ENCODE data around the gene LKAAEAR1.

Gene LKAAEAR1

DNA sequence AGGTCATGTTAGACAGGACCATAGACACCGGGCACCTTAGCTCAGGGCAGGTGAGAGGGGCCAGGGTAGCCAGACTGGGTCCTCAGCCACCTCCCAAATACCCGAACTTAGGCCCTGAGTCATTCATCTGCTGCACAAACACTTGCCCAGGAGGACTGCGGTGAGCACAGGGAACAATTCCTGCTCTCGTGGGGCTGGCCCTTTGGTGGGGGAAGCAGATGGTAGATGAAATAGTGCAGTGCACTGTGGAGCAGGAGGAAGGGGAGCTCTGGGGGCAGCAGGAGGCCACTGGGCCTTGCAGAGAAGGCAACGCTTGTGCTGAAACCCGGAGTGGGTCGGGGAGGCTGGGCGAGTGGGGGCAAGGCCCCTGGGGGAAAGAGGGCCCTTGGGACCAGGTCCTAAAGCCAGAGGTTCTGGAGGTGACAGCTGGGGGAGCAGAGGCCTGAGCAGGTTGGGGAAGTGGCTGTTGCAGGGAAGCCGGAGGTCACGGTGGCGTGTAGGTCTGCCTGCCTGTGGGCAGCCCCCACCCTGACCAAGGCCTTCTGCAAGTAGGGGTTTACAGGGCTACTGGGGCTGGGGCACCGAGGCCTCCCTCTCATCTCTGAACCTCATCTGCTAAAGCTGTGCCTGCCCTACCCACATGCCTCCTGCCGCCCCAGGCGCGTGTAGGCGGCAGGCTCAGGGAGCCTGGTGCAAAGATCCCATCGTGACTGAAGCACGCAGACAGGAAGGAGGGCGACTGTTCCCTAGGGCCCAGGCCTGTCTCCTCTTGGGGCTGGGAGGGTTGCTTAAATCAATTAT, 27.8 kb upstream of the LKAAEAR1 start:
- in situ Hi-C loops (cut with MboI; ENCODE audit: low sequenced_read_pairs) = no loop called here

DNA sequence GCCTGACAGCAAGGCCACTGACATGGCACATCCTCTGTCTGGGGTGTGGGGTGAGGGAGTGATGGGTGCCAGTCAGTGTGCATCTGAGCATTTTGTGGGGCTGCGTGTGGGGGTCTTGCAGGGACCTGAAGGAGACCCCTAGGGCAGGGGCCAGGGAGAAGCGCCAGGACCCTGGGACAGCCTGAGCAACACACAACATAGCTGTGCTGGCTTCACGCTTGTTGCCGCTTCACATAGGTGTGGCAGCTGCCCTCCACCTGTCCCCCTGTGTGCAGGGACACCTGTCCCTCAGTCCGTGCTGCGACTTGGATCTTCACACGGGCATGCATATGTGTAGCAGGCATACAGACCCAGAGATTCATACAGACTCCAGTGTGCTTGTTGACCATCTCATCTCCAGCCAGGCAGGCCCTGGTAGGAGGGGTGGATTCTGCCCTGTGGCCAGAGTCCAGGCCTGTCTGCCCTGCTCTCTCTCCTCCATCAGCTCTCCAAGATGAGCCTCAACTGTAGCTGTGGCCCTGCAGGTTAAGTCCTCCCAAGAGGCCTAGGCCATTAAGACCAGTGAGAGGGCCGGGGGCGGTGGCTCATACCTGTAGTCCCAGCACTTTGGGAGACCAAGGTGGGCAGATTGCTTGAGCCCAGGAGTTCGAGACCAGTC, 26.3 kb upstream of the LKAAEAR1 start:
- in situ Hi-C loops (cut with MboI; ENCODE audit: low sequenced_read_pairs) = no loop called here

- in situ Hi-C loops (cut with MboI; ENCODE audit: low sequenced_read_pairs) = no loop called here
Observed at GRCh38 chr20:64109831-64110391, 25.7 kb upstream of the LKAAEAR1 start.

- in situ Hi-C loops (cut with MboI; ENCODE audit: low sequenced_read_pairs) = no loop called here
Observed at GRCh38 chr20:64108731-64109681, 24.8 kb upstream of the LKAAEAR1 start.

DNA sequence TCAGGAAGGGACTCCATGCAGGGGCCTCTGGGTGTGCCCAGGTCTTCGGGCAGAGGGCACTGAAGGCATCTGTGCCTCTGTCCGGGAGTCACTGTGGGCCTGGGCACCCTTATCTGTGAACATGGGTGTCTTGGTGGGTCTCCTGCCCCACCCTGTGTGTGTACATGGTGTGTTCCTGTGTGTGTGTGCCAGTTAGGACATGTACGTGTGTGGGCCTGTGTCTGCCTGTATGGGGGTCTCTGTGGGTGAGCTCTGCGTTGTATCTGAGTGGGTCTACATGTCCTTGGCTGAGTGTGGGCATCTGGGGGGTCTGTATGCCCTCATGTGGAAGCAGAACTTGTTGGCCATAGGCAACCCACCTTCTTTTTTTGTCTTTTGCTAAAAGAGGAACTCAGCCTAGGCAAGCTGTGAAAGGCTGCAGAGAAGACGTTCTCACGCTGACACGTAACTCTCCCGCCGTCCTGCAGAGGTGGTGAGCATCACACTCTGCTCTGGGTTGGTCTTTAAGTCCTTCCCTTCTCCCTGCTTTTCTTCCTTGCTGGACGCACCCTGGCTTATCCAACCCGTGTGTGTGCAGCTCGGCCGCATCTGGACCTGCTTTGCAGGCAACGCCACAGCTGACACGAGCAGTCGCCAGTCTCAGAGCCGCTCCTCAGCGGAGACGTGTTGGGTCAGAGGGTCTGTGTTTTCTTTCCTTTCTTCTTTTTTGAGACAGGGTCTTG, 23.7 kb upstream of the LKAAEAR1 start:
- in situ Hi-C loops (cut with MboI; ENCODE audit: low sequenced_read_pairs) = no loop called here

GRCh38 chr20:64106981-64107735, 23.0 kb upstream of the LKAAEAR1 start, which contains the start of gene NPBWR2:
TSS of gene NPBWR2 (minus strand) at chr20:64107565. CDS start at chr20:64106831, 734 bp downstream.
- in situ Hi-C loops (cut with MboI; ENCODE audit: low sequenced_read_pairs) = no loop called here

GRCh38 chr20:64106435-64106961, 22.3 kb upstream of the LKAAEAR1 start:
- in situ Hi-C loops (cut with MboI; ENCODE audit: low sequenced_read_pairs) = no loop called here

DNA sequence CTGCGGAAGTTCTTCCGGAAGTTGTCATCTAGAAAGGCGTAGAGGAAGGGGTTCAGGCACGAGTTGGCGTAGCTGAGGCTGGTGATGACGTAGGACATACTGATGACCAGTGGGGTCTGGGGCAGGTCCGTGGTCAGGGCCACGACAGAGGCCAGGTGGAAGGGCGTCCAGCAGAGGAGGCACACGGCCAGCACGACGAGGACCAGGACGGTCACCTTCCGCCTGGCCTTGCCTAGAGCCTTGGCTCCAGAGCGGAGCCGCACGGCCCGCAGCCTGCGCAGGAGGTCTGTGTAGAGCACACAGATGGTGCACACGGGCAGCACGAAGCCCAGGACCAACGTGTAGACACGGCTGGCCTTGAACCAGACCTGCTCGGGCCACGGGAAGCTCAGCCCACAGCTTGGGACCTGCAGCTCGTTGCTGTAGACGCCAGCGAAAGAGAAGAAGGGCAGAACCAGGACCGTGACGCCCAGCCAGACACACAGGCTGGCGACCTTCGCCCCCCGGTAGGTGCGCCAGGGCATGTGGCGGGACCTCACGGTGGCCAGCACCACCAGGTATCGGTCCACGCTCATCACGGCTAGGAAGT, 21.7 kb upstream of the LKAAEAR1 start:
- in situ Hi-C loops (cut with MboI; ENCODE audit: low sequenced_read_pairs) = no loop called here

DNA sequence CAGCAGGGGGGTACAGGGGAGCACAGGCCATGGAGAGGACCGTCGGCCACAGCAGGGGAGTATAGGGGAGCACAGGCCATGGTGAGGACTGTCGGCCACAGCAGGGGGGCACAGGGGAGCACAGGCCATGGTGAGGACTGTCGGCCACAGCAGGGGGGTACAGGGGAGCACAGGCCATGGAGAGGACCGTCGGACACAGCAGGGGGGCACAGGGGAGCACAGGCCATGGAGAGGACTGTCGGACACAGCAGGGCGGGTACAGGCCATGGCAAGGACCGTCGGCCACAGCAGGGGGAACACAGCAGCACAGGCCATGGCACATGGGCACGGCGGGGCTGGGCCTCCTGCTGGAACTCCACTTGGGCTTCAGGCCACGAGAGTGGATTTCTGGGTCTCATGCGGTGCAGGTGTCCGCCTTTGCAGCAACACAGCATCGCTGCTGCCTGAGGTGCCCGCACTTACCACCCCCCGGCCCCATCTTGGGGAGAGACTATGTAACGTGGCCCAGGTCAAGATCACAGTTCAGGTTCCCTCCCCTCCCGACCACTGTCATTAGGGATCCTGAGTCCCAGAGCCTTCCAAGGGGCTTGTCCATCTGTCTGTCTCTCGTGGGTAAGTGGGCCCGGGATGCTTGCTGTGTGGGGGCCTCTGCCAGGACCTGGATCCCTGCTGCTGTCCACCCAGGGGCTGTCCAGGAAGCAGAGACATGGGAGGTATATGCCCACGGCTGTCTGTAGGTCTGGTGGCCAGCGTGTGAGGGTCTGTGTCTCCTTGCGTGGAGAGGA, 20.7 kb upstream of the LKAAEAR1 start:
- in situ Hi-C loops (cut with MboI; ENCODE audit: low sequenced_read_pairs) = no loop called here

- in situ Hi-C loops (cut with MboI; ENCODE audit: low sequenced_read_pairs) = no loop called here
Observed at GRCh38 chr20:64103871-64104666, 19.9 kb upstream of the LKAAEAR1 start.

DNA sequence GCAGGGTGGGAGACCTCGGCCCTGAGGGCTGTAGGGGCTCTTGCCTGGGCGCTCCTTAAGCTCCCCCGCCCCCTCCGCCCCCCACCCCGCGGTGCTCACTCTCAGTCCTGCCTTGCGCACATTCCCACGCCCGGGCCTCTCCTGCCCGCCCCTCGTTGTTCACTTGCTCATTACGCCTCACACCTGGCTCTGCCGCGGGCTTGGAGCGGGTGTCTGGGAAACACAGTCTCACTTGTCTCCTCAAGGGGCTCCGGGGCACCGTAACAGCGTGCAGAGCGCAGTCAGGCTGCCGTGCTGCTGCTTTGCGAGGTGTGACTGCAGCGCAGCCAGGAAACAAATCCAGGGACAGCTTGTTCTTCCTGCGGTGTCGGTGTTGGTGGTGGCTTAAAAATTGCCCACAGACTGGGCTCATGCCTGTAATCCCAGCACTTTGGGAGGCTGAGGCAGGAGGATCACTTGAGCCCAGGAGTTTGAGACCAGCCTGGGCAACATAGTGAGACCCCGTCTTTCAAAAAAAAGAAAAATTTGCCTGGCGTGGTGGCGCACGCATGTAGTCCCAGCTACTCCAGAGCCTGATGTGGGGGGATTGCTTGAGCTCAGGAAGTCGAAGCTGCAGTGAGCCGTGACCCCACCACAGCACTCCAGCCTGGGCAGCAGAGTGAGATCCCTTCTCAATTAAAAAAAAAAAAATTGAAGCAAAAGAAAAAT, 18.6 kb upstream of the LKAAEAR1 start:
- in situ Hi-C loops (cut with MboI; ENCODE audit: low sequenced_read_pairs) = no loop called here

GRCh38 chr20:64101731-64102621, 17.8 kb upstream of the LKAAEAR1 start:
- in situ Hi-C loops (cut with MboI; ENCODE audit: low sequenced_read_pairs) = no loop called here

GRCh38 chr20:64100946-64101688, 16.9 kb upstream of the LKAAEAR1 start:
- in situ Hi-C loops (cut with MboI; ENCODE audit: low sequenced_read_pairs) = no loop called here

GRCh38 chr20:64100566-64100888, 16.3 kb upstream of the LKAAEAR1 start:
- in situ Hi-C loops (cut with MboI; ENCODE audit: low sequenced_read_pairs) = no loop called here

GRCh38 chr20:64099880-64100565, 15.8 kb upstream of the LKAAEAR1 start:
- in situ Hi-C loops (cut with MboI; ENCODE audit: low sequenced_read_pairs) = no loop called here
